Endothelial cell of umbilical vein (primary cell): ENCODE data around the gene ATP5PO.

Experiments used
- CTCF ChIP-seq, 2 donors: IDR thresholded peaks; 1 replicate in 1 of 2; 2 replicates in 1 of 2; pipeline ENCODE4 v1.5.1; 2011; ENCODE audit warnings: low read length in 2 of 2, mild to moderate bottlenecking in 2 of 2, moderate library complexity in 2 of 2, control low read depth in 1 of 2, inconsistent platforms in 1 of 2, low read depth in 1 of 2; ENCODE audit not compliant: insufficient read depth in 1 of 2; ENCODE audit errors: extremely low read depth in 1 of 2
- EZH2 ChIP-seq: IDR thresholded peaks from 2 replicates; pipeline ENCODE4 v1.6.1; 2012; ENCODE audit warnings: borderline replicate concordance, low read depth, mild to moderate bottlenecking, moderate library complexity, low read length, inconsistent platforms; ENCODE audit not compliant: severe bottlenecking
- MAX ChIP-seq: IDR thresholded peaks from 2 replicates; pipeline ENCODE4 v1.6.1; 2011; ENCODE audit not compliant: insufficient read depth, insufficient read length
- MYC ChIP-seq: IDR thresholded peaks from one replicate; pipeline ENCODE4 v1.6.1; 2011; ENCODE audit warnings: mild to moderate bottlenecking, low read depth, low read length
- POLR2A ChIP-seq: IDR thresholded peaks from 2 replicates; pipeline ENCODE4 v1.6.1; 2012; ENCODE audit warnings: low read depth, mild to moderate bottlenecking, control low read depth, low read length
- POLR2AphosphoS5 ChIP-seq: IDR thresholded peaks from 2 replicates; pipeline ENCODE4 v1.6.1; 2012; ENCODE audit warnings: low read depth, mild to moderate bottlenecking, control low read depth, low read length, moderate library complexity; ENCODE audit not compliant: insufficient read depth

GRCh38 chr21:33864150-33864549, 51.5 kb downstream of the ATP5PO start:
- TF ChIP-seq CTCF (IDR thresholded peaks at IDR 0.05; ENCODE audit: extremely low read depth in 1 of 2, insufficient read depth in 1 of 2, low read depth in 1 of 2, low read length in 2 of 2) (no peak), POLR2AphosphoS5 (no peak), EZH2 (no peak), MYC (no peak), POLR2A (no peak), MAX (no peak)
